ENCODE measurements around the gene CFAP74.

Gene CFAP74

GRCh38 chr1:1922702-1922955, 81.0 kb downstream of the CFAP74 start:
- no peaks in the 10 kb centered on the region for H3K79me2 ChIP-seq (ENCODE audit: insufficient read depth, low read length)
- ATAC-seq (ENCODE audit: insufficient read depth, low read depth): no peak

GRCh38 chr1:1921901-1922701, 81.5 kb downstream of the CFAP74 start:
- Histone ChIP-seq H3K36me3 (ENCODE audit: insufficient read depth, low read length) (no peaks in the 10 kb centered on the region), H3K4me1 (ENCODE audit: insufficient read depth, low read length) (peaks cover 17% of the 10 kb centered on the region), H3K9ac (ENCODE audit: low read depth, low read length) (no peak overlapping the region), H2AFZ (ENCODE audit: low read depth, low read length) (no peak overlapping the region), H3K27me3 (ENCODE audit: insufficient read depth, low read length, poor library complexity) (no peaks in the 10 kb centered on the region), H3K4me2 (ENCODE audit: insufficient read depth, low read length) (no peak overlapping the region), H3K9me3 (ENCODE audit: insufficient read depth, low read length, severe bottlenecking) (no peaks in the 10 kb centered on the region), H3K4me3 (ENCODE audit: low read depth in 1 of 2, low read length in 2 of 2) (no peak overlapping the region), H3K79me2 (ENCODE audit: insufficient read depth, low read length) (no peaks in the 10 kb centered on the region), H4K20me1 (ENCODE audit: insufficient read depth, low read length) (peaks cover 12% of the 10 kb centered on the region; the same call in 1 of the 2 replicates), H3K27ac (ENCODE audit: low read length) (no peak overlapping the region)
- ATAC-seq (ENCODE audit: insufficient read depth, low read depth) (no peak), DNase-seq (no peak)
- TF ChIP-seq CTCF (IDR thresholded peaks at IDR 0.05; ENCODE audit: borderline replicate concordance, extremely low read depth, low read length, poor library complexity, severe bottlenecking): no peak
- no peak for TF ChIP-seq EZH2 (IDR thresholded peaks at IDR 0.05; ENCODE audit: borderline replicate concordance, low read depth, low read length, severe bottlenecking)

More at GRCh38 chr1:1922702-1922955, 81.0 kb downstream of the CFAP74 start:
- Histone ChIP-seq H3K4me1 (ENCODE audit: insufficient read depth, low read length) (peaks cover 17% of the 10 kb centered on the region), H2AFZ (ENCODE audit: low read depth, low read length) (no peak overlapping the region), H3K4me2 (ENCODE audit: insufficient read depth, low read length) (no peak overlapping the region), H3K36me3 (ENCODE audit: insufficient read depth, low read length) (no peaks in the 10 kb centered on the region), H3K27me3 (ENCODE audit: insufficient read depth, low read length, poor library complexity) (no peaks in the 10 kb centered on the region), H4K20me1 (ENCODE audit: insufficient read depth, low read length) (peaks cover 12% of the 10 kb centered on the region; the same call in 1 of the 2 replicates), H3K27ac (ENCODE audit: low read length) (no peak overlapping the region), H3K9ac (ENCODE audit: low read depth, low read length) (no peak overlapping the region), H3K4me3 (ENCODE audit: low read depth in 1 of 2, low read length in 2 of 2) (no peak overlapping the region), H3K9me3 (ENCODE audit: insufficient read depth, low read length, severe bottlenecking) (no peaks in the 10 kb centered on the region)
- DNase-seq: no peak
- no peak for TF ChIP-seq CTCF (IDR thresholded peaks at IDR 0.05; ENCODE audit: borderline replicate concordance, extremely low read depth, low read length, poor library complexity, severe bottlenecking)
- TF ChIP-seq EZH2 (IDR thresholded peaks at IDR 0.05; ENCODE audit: borderline replicate concordance, low read depth, low read length, severe bottlenecking): no peak

GRCh38 chr1:1921459-1921862, 82.1 kb downstream of the CFAP74 start:
- no peak overlapping the region for H3K9ac ChIP-seq (ENCODE audit: low read depth, low read length)
- ATAC-seq (ENCODE audit: insufficient read depth, low read depth) (no peak), DNase-seq (no peak)
- H3K9me3 ChIP-seq (ENCODE audit: insufficient read depth, low read length, severe bottlenecking): no peaks in the 10 kb centered on the region
- H3K27me3 ChIP-seq (ENCODE audit: insufficient read depth, low read length, poor library complexity): no peaks in the 10 kb centered on the region
- H3K4me1 ChIP-seq (ENCODE audit: insufficient read depth, low read length): peaks cover 17% of the 10 kb centered on the region
- H3K36me3 ChIP-seq (ENCODE audit: insufficient read depth, low read length): no peaks in the 10 kb centered on the region
- peaks cover 12% of the 10 kb centered on the region; the same call in 1 of the 2 replicates for H4K20me1 ChIP-seq (ENCODE audit: insufficient read depth, low read length)
- H3K4me3 ChIP-seq (ENCODE audit: low read depth in 1 of 2, low read length in 2 of 2): no peak overlapping the region
- no peak for TF ChIP-seq EZH2 (IDR thresholded peaks at IDR 0.05; ENCODE audit: borderline replicate concordance, low read depth, low read length, severe bottlenecking)
- TF ChIP-seq CTCF (IDR thresholded peaks at IDR 0.05; ENCODE audit: borderline replicate concordance, extremely low read depth, low read length, poor library complexity, severe bottlenecking): no peak
- no peak overlapping the region for H2AFZ ChIP-seq (ENCODE audit: low read depth, low read length)
- H3K27ac ChIP-seq (ENCODE audit: low read length): no peak overlapping the region
- no peaks in the 10 kb centered on the region for H3K79me2 ChIP-seq (ENCODE audit: insufficient read depth, low read length)
- no peak overlapping the region for H3K4me2 ChIP-seq (ENCODE audit: insufficient read depth, low read length)

Measured in DND-41 (cell line).